Ectodermal cell (in vitro differentiated cells): ENCODE data around the gene LIPC. TPM values are rescaled to one million over a fixed set of nuclear protein-coding genes. Genes with fewer than 3 reads are reported as not detected.

Source experiments
- H3K27ac ChIP-seq: 2 replicates; pipeline ENCODE4 v1.7.0; 2013; ENCODE audit warnings: mild to moderate bottlenecking, low read depth, low read length; ENCODE audit not compliant: insufficient read depth, poor library complexity, severe bottlenecking
- H3K27me3 ChIP-seq: 2 replicates; pipeline ENCODE4 v1.7.0; 2013; ENCODE audit warnings: mild to moderate bottlenecking, low read length; ENCODE audit not compliant: insufficient read depth, control insufficient read depth, poor library complexity, severe bottlenecking
- H3K36me3 ChIP-seq: one replicate; pipeline ENCODE4 v1.7.0; 2013; ENCODE audit warnings: low read length; ENCODE audit not compliant: control insufficient read depth, insufficient read depth
- H3K4me1 ChIP-seq: one replicate; pipeline ENCODE4 v1.7.0; 2013; ENCODE audit warnings: low read length; ENCODE audit not compliant: control insufficient read depth, insufficient read depth
- H3K4me3 ChIP-seq: 2 replicates; pipeline ENCODE4 v1.7.0; 2013; ENCODE audit warnings: low read depth, low read length, control low read depth; ENCODE audit not compliant: insufficient read depth
- H3K9me3 ChIP-seq: 2 replicates; pipeline ENCODE4 v1.7.0; 2013; ENCODE audit warnings: mild to moderate bottlenecking, low read length, moderate library complexity; ENCODE audit not compliant: control insufficient read depth
- WGBS, 2 experiments: methylation state at CpG; one replicate each; pipeline ENCODE4 v1.1.7; 2013; ENCODE audit warnings: missing lambda C conversion rate in 2 of 2; 5-methylcytosine and 5-hydroxymethylcytosine counted together
- polyA plus RNA-seq, 4 experiments: library from polyadenylated mRNA; stranded (reverse); fragments of 50-300 nt; gene quantifications; one replicate each; pipeline ENCODE4 v1.2.3, GENCODE V29; 2013

LIPC gene
- polyA plus RNA-seq (2013, experiment 1 of 4), result not detected
- not detected for polyA plus RNA-seq (2013, experiment 2 of 4)
- polyA plus RNA-seq (2013, experiment 3 of 4), result 0.11 TPM
- 0.12 TPM for polyA plus RNA-seq (2013, experiment 4 of 4)

- Histone ChIP-seq H3K4me3 (no peak within 1 kb of the TSS), H3K4me1 (peaks cover 5% of the 10 kb centered on the region), H3K9me3 (no peaks in the 10 kb centered on the region), H3K27ac (no peak within 1 kb of the TSS), H3K36me3 (no peaks in the 10 kb centered on the region), H3K27me3 (no peaks in the 10 kb centered on the region)
- 85 to 89% methylated on average over 10 of the region's 10 CpGs for WGBS, 2 experiments
Observed at GRCh38 chr15:58431221-58432149, at the start of gene LIPC. Gene LIPC (plus strand): TSS chr15:58431991. CDS start chr15:58432033, 42 bp downstream.

GRCh38 chr15:58383876-58384275, 47.9 kb upstream of the LIPC start:
- Histone ChIP-seq H3K27me3 (no peaks in the 10 kb centered on the region), H3K27ac (no peak overlapping the region), H3K4me1 (peaks cover 9% of the 10 kb centered on the region), H3K4me3 (no peak overlapping the region), H3K36me3 (no peaks in the 10 kb centered on the region), H3K9me3 (no peaks in the 10 kb centered on the region)
- WGBS, 2 experiments, result 57 to 62% methylated on average over 5 of the region's 5 CpGs

- H3K4me1 ChIP-seq, result peaks cover 9% of the 10 kb centered on the region
- no peaks in the 10 kb centered on the region for H3K9me3 ChIP-seq
- no peaks in the 10 kb centered on the region for H3K36me3 ChIP-seq
- 95% methylated on average over 6 of the region's 6 CpGs for WGBS, 2 experiments
- no peak overlapping the region for H3K27ac ChIP-seq
- no peak overlapping the region for H3K4me3 ChIP-seq
- no peaks in the 10 kb centered on the region for H3K27me3 ChIP-seq
Observed at GRCh38 chr15:58384667-58385066, 47.1 kb upstream of the LIPC start.

GRCh38 chr15:58386081-58386480, 45.7 kb upstream of the LIPC start:
- peaks cover 9% of the 10 kb centered on the region for H3K4me1 ChIP-seq
- no peak overlapping the region for H3K4me3 ChIP-seq
- H3K9me3 ChIP-seq, result no peaks in the 10 kb centered on the region
- H3K27ac ChIP-seq, result no peak overlapping the region
- H3K36me3 ChIP-seq, result no peaks in the 10 kb centered on the region
- WGBS, 2 experiments, result 93 to 95% methylated on average over 2 of the region's 3 CpGs
- H3K27me3 ChIP-seq, result no peaks in the 10 kb centered on the region

GRCh38 chr15:58386641-58387040, 45.1 kb upstream of the LIPC start:
- Histone ChIP-seq H3K4me3 (no peak overlapping the region), H3K9me3 (no peaks in the 10 kb centered on the region), H3K27me3 (no peaks in the 10 kb centered on the region), H3K4me1 (peaks cover 9% of the 10 kb centered on the region), H3K36me3 (no peaks in the 10 kb centered on the region), H3K27ac (no peak overlapping the region)
- 84 to 94% methylated on average over 3 of the region's 3 CpGs for WGBS, 2 experiments

GRCh38 chr15:58387130-58387529, 44.7 kb upstream of the LIPC start:
- H3K4me3 ChIP-seq, result no peak overlapping the region
- peaks cover 9% of the 10 kb centered on the region for H3K4me1 ChIP-seq
- no peak overlapping the region for H3K27ac ChIP-seq
- no peaks in the 10 kb centered on the region for H3K9me3 ChIP-seq
- H3K36me3 ChIP-seq, result no peaks in the 10 kb centered on the region
- 90 to 100% methylated on average over 2 of the region's 2 CpGs for WGBS, 2 experiments
- no peaks in the 10 kb centered on the region for H3K27me3 ChIP-seq

GRCh38 chr15:58388211-58388610, 43.6 kb upstream of the LIPC start:
- no peaks in the 10 kb centered on the region for H3K9me3 ChIP-seq
- no peak overlapping the region for H3K4me3 ChIP-seq
- H3K27me3 ChIP-seq, result no peaks in the 10 kb centered on the region
- H3K27ac ChIP-seq, result no peak overlapping the region
- WGBS, 2 experiments, result 86 to 90% methylated on average over 7 of the region's 7 CpGs
- peaks cover 10% of the 10 kb centered on the region for H3K4me1 ChIP-seq
- no peaks in the 10 kb centered on the region for H3K36me3 ChIP-seq

- no peaks in the 10 kb centered on the region for H3K27me3 ChIP-seq
- H3K27ac ChIP-seq, result no peak overlapping the region
- no peaks in the 10 kb centered on the region for H3K9me3 ChIP-seq
- H3K4me1 ChIP-seq, result peaks cover 7% of the 10 kb centered on the region
- H3K4me3 ChIP-seq, result no peak overlapping the region
- WGBS, 2 experiments, result 96% methylated on average over 3 of the region's 3 CpGs
- H3K36me3 ChIP-seq, result no peaks in the 10 kb centered on the region
Observed at GRCh38 chr15:58390118-58390517, 41.7 kb upstream of the LIPC start.

- Histone ChIP-seq H3K36me3 (no peaks in the 10 kb centered on the region), H3K4me1 (peaks cover 7% of the 10 kb centered on the region), H3K4me3 (no peak overlapping the region), H3K27me3 (no peaks in the 10 kb centered on the region), H3K27ac (no peak overlapping the region), H3K9me3 (no peaks in the 10 kb centered on the region)
- WGBS, 2 experiments, result 95 to 100% methylated on average over 5 of the region's 5 CpGs
Observed at GRCh38 chr15:58390655-58391054, 41.1 kb upstream of the LIPC start.

GRCh38 chr15:58391088-58391487, 40.7 kb upstream of the LIPC start:
- Histone ChIP-seq H3K9me3 (no peaks in the 10 kb centered on the region), H3K27me3 (no peaks in the 10 kb centered on the region), H3K27ac (no peak overlapping the region), H3K4me3 (no peak overlapping the region), H3K36me3 (no peaks in the 10 kb centered on the region), H3K4me1 (peaks cover 7% of the 10 kb centered on the region)
- 84 to 86% methylated on average over 6 of the region's 6 CpGs for WGBS, 2 experiments
